CD1c-positive myeloid dendritic cell (primary cell): ENCODE results near the gene PLXNA2.

ENCODE experiments used
- DNase-seq: peaks from one replicate; pipeline ENCODE4 v3.0.0-alpha.2; 2016; ENCODE audit errors: extremely low spot score

PLXNA2 gene

DNA sequence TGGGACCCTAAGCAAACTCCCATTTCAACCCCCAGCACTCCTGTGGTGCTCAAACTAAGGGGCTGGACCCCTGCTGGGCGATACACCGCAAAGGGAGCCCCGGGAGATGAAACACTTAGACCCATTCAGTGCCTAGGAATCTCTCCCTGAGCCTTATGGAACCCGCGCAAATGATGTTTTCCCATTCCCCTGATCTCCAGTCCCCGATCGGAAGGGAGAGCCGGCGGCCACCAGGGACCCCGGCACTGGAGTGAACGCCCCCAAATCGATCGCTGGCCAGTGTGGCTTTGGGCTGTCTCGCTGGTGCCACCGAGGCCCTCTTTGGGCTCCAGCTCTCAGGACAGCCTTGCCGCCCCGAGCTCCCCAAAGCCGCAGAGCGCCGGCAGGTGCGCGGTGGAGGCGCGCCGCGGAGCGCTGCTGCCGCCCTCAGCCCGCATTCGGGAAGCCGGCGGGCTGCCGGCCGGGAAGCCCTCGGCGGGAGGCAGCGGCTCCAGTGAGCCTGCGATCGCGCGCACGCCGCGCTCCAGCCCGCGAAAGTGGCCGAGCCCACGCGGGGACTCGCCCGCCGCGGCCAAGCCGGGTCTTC lies 1.1 kb downstream of the PLXNA2 start:
- peak; percentile 33 for DNase-seq

DNA sequence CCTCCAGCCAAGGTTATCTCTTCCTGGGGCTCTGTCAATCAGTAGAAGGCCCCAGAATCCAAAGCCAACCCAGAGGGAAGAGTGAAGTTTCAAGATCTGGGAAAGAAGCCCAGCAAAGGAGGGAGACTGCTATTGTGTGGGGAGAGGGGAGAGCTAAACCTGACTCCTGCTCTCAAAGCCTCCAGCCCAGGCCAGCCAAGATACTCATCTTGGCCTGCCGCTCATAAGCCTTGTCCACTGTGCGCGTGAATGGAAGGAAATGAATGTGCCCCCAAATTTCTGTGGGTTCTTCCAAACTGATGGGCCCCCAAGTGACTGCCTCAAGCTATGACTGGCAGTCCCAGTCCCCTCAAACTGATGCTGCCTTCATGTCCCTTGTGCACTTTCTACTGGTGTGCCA lies 2.0 kb downstream of the PLXNA2 start:
- no peak for DNase-seq

DNA sequence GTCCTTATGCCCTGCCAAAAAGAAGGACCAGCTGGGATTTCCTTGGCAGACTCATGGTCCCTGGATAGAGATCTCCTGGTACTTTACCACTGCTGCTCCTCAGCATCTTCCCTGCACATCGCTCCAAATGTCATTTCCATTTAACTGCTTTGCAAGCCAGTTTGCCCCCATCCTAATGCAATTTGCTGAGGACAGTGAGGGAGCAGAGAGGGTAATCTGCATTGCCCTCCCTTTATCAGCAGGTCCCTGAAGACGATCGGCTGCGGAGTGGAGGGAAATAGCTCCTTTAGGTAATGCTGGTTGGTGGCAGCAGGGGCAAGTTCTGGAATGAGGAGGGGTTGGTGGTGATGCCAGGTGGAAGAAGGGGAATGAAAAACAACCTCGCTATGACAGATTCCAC lies 2.7 kb downstream of the PLXNA2 start:
- no peak for DNase-seq

DNA sequence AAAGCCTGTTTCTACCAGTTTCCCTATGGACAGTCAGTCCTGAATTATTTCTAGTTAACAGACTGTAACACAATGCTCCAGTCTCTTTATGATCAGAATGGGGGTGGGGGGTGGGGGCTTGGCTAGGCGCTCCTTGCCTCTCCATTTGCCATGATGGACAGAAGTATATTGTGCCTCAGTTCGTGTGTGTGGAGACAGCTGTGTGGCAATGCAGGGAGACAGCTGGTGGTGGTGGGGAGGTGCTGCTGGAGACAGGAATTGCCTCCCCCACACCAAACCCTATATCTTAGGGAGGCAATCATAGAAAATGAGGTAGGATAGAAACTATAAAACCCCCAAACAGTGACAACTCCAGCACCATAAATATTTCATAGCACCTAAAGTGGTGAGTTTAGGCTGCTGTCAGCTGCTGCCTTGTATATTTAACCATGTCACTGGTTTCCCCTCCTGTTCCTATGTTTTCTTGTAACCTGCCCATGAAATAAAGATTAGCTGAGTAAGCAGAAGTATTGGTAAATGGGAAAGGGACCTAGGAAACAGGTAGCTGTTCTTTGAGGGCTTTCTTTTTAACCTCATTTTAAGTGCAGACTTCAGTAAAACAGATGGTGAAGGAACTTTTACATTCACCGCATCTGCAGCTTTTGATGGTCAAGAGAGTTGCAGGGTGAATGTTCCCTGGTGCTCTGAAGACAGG lies 3.4 kb downstream of the PLXNA2 start:
- no peak for DNase-seq

DNA sequence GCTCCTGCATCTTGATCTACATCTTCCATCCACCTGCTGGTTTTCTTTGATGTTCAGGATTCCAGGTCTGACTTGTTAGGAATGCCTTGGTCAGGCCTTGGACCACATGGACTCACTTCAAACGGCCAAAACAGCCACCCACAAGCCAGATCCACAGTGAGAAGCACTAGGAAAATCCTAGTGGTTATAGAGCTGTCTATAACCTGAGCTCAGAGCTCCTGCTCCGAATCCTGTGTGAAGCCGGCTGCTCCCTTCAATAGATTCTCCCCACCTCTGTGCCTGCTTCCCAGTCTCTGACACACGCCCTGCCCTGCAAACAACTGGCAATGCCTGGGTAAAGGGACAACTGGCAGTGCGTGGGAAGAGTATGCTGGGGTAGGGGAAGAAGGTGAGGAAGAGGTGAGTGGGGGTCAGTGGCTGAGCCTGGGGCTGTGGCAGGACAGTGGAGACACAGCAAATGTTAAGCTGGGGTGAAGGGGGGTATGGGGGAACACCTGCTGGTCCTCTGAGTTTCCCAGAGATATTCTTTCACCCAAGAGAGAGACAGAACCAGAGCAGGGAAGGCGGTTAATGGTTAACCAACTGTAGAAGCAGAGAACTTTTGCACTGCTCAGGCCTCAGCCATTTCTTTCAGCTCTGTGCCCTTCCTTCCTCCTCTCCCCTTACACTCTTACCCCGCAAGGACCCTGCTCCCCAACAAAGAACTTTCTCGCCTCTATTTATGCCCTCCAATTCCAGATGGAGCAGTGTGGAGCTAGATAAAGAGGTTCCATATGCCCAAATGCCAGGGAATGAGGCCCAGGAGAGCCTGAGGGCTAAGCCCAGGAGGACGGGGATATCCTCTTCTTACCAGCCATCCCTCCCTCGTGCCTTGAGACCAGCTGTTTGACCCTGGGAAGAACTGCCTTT lies 4.5 kb downstream of the PLXNA2 start:
- no peak for DNase-seq

DNA sequence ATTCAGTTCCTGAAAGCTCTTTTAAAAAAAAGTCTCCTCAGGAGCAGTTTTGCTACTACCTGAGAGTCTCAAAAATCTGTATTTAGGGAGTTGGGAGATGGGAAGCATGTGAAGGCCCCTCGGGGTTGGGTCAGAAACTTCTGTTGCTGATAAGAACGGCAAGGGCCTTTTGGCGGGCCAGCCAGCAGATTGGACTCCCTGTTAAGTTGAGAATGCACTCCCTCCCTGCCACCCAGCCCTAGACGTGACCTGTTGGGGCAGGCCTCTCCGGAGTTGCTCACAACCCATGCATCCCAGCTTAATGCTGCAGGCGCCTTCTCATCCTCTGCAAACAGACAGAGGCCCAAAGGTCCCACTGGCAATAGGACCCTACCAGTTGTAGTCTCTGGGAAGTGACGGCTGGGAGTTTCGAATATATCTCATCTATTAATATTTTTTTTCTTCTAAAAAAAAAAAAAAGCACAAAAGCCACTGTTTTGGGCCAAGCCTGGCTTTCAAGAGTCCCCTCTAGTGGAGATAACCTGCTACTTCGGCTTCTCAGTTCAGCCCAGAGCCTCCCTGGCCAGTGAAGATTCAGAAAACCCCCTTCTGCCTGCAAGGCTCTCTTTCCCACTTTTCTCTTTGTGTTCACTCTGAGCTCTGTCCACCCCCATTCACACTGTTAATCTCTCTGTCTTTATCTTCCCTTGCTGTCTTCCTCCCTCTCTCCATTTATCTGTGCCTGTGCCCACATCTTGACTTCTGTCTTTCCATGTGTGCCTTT lies 5.3 kb downstream of the PLXNA2 start:
- DNase-seq: peak; percentile 56

DNA sequence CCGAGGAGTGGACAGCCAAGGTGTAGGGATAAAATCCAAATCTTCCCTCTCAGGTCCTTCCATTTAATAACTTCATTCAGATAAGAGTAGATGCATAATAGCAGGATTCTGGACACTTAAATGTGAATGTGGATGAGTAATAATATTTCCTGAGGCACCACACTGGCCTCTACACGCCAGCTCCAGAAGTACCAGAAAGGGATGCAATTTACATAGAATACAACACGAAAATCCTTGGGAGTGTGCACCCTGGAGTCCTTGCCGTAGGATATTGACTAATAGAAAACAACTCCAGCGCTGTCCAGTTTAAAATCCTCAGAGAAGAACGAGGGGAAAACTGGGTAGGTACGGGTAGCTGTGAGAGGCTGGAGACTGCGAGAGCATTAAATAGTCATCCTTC lies 6.9 kb downstream of the PLXNA2 start:
- no peak for DNase-seq

DNA sequence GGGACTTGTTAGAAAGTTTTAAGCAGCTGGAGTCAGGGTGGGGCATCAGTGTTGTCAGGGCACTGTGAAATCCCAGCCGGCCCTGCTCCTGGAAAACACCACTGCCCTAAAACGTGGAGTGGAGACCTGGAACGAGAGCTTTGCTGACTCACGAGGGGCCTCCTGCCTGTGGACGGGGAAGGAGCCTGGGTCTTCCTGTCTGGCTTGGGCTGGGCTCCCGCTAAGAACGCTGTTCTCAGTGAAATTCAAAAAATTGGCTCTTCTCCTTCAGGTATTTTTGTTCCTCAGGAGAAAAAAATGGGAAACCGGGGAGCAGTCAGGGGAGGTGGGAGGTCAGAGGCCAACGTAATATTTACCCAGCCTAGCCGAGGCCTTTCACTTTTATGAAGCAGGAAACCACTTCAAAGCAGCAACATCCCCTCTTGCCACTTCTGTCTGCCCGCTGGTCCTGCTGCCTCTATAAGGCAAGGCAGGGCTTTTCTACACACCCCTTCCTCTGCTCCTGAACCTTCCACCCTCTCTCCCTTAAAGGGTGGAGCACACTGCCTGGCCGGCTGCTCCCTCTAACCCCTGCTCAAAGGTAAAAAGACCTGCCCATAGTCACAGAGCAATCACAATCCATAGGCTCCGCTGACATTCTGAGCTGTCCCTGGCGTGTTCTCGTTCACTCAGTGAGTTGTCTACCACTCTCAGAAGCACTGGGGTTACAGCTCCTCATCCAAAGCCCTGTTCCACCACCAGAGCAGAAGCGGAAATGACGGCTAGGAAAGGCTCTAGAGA lies 8.0 kb downstream of the PLXNA2 start:
- DNase-seq: peak; percentile 11

DNA sequence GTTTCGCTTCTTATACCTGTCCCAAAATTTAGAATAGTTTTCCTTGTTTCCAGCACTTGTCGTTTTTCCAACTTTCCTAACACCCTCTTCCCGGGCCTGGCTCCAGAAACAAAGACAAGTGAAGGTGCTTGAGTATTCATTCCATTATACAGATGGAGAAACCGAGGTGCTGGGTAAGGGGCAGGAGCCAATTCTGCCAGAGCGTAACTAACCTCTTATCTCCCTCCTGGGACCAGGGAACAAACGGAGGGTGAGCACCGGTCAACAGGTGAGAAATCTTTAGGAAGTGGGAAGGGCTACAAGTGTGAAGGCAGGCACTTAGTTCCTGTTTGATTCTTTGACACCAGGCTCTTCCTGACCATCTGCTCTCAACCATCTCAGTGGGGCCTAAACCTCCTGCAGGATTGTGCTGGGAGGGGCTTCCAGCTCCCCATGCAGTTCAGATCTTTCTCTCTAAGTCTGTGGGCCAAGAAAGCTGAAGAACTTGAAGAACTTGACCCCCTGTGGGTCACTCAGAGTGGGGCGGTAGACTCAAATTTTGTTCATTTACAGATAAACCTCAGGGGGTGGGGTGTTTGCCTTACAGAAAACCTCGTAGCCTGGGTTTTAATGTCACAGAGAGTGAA lies 8.7 kb downstream of the PLXNA2 start:
- DNase-seq: no peak

DNA sequence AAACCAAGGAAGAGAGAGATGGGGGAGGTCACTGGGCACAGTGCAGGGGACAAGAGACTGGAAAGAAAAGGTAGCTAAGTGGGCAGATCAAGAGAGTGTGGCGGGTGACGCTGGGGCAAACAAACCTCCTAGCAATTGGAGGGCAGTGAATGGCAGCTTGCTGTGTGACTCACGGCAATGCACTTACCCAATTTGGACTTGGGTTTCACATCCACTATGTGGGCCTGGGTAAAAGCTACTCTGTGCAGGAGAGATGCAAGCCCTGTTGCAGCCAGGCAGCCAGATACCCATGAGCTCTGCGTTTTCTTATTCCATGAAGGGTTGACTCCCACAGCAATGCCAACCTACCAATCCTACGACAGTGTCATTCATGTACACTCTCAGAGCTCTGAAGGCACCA lies 9.5 kb downstream of the PLXNA2 start:
- DNase-seq: peak; percentile 85

DNA sequence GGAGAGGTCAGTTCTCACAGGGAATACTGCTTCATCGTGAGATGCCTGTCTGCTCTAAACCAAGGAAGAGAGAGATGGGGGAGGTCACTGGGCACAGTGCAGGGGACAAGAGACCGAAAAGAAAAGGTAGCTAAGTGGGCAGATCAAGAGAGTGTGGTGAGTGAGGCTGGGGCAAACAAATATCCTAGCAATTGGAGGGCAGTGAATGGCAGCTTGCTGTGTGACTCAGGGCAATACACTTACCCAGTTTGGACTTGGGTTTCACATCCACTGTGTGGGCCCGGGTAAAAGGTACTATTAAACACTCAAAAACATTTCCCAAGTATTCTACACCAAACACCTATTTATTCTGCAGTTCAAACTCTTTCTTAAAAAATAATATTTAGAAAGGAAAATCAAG lies 10.2 kb downstream of the PLXNA2 start:
- DNase-seq: peak; percentile 34

DNA sequence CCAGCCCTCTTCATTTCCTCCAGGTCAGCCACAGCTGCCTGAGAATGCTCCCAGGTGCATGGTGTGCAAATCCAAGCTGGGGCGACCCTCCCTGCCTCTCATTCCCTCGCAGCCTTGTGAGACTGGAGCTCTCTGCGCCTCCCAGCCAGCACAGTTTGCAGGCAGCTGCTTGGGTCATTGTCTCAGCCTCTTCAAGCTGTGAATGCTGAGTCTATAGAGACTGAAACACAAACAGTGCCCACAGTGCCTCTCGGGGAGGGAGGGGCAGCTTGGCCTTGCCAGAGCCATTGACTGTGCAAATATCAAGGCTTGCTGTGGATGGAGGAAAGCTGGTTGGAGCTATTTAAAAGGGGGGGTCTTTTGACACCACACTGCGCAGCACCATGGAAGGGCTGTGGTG lies 10.6 kb downstream of the PLXNA2 start:
- DNase-seq: no peak

DNA sequence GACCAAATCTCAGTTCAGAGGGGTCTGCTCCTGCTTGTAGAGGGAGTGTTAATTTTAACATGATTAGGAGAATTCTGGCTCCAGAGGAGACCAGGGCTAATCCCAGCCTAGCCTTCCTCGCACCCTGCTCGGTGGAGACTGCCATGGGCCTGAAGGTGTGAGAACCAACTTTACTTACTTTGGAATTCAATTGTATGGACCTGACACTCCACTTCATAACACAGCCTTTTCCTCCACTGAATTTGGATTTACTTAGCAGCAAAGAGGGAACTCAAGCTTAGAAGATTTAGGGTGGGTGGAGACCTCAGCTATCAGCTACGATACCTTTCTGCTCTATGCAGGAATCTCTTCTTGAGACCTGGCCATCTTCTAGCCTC lies 11.5 kb downstream of the PLXNA2 start:
- DNase-seq: no peak

DNA sequence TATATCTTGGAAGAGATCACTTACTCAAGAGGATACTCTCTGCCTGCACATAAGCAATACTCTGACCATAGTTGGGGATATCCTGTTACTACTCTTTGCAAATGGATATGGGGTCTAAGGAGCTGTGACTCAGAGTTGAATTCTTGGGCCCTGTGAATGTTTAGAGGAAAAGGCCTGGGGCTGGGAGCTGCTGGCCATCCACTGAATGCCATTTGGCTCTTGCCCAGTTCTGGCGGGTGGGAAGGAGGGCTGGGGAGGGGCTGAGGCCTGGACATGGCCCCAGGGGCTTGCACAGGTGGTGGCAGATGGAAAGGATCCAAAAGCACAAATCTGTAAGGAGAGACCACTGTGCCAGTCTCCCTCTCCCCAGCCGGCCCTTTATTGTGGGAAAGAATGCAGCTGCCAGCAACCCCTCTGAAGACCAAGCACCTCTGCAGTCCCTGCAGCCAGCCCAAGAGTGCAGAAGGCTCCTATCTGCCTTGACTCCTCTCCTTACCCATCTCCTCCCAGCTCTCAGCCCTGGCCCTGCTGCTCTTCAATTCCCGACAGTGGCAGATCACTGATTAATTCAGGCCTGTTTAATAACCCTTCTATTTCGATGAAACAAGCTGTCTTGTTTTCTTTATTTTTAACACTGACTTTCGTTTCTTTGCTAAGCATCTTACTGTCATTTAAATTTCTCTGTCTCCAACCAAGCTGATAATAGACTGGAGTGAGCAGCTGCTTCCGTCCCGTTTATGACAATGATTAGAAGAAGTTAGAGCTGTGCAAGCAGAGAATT lies 12.1 kb downstream of the PLXNA2 start:
- DNase-seq: no peak

DNA sequence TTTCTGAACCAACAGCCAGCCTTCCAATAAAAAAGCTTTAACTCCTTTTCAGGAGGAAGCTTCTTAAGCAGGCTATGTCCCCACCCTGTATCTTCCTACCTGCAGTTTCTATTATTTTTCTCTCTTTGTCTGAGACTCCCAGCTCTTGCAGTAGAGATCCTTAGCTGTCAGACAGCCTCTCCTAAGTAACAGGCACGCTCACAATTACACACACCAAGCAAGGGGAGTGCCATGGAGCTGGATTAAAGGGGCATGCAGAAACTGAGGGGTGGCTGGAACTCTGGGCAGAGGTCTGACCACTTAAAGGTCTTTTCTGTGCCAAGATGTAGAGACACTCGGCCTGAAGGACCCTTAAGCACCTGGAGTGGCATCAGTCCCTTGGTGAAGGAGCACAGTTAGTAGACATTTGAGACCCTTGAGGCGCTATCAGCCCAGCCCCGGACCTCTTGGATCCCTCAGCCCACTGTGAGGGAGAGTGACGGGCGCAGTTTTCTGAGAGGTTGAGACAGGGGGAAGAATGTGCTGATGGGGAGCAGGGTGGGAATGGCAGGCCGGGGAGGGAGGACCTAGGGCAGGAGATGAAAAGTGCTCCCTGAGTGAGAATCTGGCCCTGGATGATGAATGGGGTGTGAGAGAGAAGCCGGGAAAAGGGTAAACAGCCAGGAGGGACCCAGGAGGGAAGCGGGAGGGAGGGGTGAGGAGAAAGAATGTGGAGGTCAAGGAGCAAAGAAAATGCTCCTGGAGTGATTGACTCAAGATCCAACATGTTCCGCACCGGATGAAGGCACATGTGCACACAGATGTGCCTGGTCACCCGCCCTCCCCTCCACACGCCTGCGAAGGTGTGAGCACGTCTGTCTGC lies 13.3 kb downstream of the PLXNA2 start:
- no peak for DNase-seq

DNA sequence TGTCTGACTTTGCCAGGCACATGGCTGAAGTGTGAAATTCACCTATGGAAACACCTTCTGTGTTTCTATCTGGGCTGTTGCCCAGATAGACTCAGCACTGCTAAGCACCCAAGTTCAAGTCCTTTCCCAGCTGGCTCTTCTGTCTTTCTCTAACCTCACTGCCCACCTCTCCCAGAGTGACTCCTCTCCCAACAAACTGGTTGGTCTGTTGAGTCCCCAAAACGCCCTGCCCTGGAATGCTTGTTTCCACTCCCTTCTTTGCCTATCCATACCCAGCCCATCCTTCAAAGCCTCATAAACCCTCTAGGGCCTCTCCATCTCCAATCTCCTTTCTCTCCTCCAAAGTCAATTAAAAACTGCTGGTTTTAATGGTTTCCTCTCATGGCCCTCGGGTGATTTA lies 15.6 kb downstream of the PLXNA2 start:
- DNase-seq: no peak

DNA sequence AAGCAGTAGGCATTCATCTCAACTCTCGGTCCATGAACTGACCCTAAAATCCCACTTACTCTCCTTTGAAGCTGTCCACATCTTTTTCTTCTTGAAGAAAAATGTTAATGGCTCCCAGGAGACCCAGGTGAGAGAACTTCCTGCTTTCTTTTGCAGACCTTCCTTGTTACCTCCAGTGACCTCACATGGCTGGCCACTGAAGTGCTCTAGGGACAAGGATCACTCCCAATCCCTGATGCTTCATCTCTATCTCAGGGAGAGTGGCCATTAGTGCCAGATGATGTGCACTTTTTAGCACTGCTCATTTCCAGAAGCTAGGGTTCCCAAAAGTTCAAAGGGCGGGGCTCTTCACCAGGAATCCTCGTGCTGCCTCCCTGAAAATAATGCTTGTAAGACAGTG lies 16.2 kb downstream of the PLXNA2 start:
- no peak for DNase-seq

DNA sequence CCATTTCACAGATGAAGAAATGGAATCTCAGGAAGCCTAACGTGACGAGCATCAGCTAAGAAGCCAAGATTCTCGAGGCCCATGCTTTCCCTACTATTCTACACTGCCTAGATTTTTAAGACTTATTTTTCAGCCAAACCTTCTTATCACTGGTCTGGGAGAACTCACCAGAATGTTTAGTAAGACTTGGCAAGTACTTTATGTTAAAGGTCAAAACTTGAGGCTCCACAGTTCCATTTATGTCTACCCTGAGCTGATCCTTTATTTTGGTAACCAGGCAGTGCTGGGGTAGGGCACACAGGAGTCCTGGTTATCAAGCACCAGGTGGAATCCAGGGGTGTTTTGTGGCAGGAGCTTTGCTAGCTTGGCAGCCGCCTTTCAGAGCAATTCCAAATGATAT lies 16.8 kb downstream of the PLXNA2 start:
- no peak for DNase-seq
